Neural progenitor cell (in vitro differentiated cells): ENCODE results near the gene DIDO1. TPM values are rescaled to one million over a fixed set of nuclear protein-coding genes. Genes with fewer than 3 reads are reported as not detected.

ENCODE experiments used
- DNase-seq: peaks from one replicate; pipeline ENCODE4 v3.0.0-alpha.2; 2016; ENCODE audit warnings: low spot score
- H2AFZ ChIP-seq: fragments of 200-600 bp; sonication (generic); replicated peaks from 2 replicates; pipeline ENCODE4 v1.6.1; 2016; ENCODE audit warnings: antibody characterized with exemption
- H3F3A ChIP-seq: fragments of 200-600 bp; sonication (generic); 2 replicates; pipeline ENCODE4 v1.6.1; 2016; ENCODE audit warnings: antibody characterized with exemption, low read depth
- H3K27ac ChIP-seq: fragments of 200-600 bp; sonication (generic); 2 replicates; pipeline ENCODE4 v1.5.1; 2016; ENCODE audit warnings: mild to moderate bottlenecking
- H3K27me3 ChIP-seq: fragments of 200-600 bp; sonication (generic); 2 replicates; pipeline ENCODE4 v1.6.1; 2016; ENCODE audit warnings: mild to moderate bottlenecking, moderate library complexity
- H3K36me3 ChIP-seq: fragments of 200-600 bp; sonication (generic); 2 replicates; pipeline ENCODE4 v1.5.1; 2016
- H3K4me1 ChIP-seq: fragments of 200-600 bp; sonication (generic); 2 replicates; pipeline ENCODE4 v1.6.1; 2016; ENCODE audit warnings: mixed run types
- H3K4me2 ChIP-seq: fragments of 200-600 bp; sonication (generic); 2 replicates; pipeline ENCODE4 v1.6.1; 2016
- H3K4me3 ChIP-seq: fragments of 200-600 bp; sonication (generic); 2 replicates; pipeline ENCODE4 v1.5.1; 2016
- H3K79me2 ChIP-seq: fragments of 200-600 bp; sonication (generic); 2 replicates; pipeline ENCODE4 v1.6.1; 2016; ENCODE audit warnings: low read depth
- H3K9ac ChIP-seq: fragments of 200-600 bp; sonication (generic); 2 replicates; pipeline ENCODE4 v1.6.1; 2016
- H3K9me3 ChIP-seq: fragments of 200-600 bp; sonication (generic); 2 replicates; pipeline ENCODE4 v1.5.1; 2016; ENCODE audit warnings: low read depth
- H4K20me1 ChIP-seq: fragments of 200-600 bp; sonication (generic); 2 replicates; pipeline ENCODE4 v1.6.1; 2016; ENCODE audit warnings: low read depth
- H3K27ac Mint-ChIP-seq: 3 replicates; pipeline ENCODE4 v1.8.0; 2021; ENCODE audit warnings: mixed read lengths
- H3K27me3 Mint-ChIP-seq: 2 replicates; pipeline ENCODE4 v1.8.0; 2022; ENCODE audit warnings: low read depth, mild to moderate bottlenecking, inconsistent platforms, moderate library complexity, mixed read lengths; ENCODE audit not compliant: insufficient read depth
- H3K36me3 Mint-ChIP-seq: 3 replicates; pipeline ENCODE4 v1.8.0; 2021; ENCODE audit warnings: mixed read lengths
- H3K4me1 Mint-ChIP-seq: 3 replicates; pipeline ENCODE4 v1.8.0; 2021; ENCODE audit warnings: mixed read lengths
- H3K4me3 Mint-ChIP-seq: 3 replicates; pipeline ENCODE4 v1.8.0; 2021; ENCODE audit warnings: mild to moderate bottlenecking, moderate library complexity, mixed read lengths
- H3K9me3 Mint-ChIP-seq: 3 replicates; pipeline ENCODE4 v1.8.0; 2020; ENCODE audit warnings: mixed read lengths
- EZH2 ChIP-seq: fragments of 200-600 bp; sonication (generic); IDR thresholded peaks from 2 replicates; pipeline ENCODE4 v1.6.1; 2017; ENCODE audit warnings: antibody characterized with exemption, mild to moderate bottlenecking, moderate library complexity
- EZH2phosphoT487 ChIP-seq: fragments of 200-600 bp; sonication (generic); IDR thresholded peaks from 2 replicates; pipeline ENCODE4 v1.6.1; 2017; ENCODE audit warnings: antibody characterized with exemption
- total RNA-seq: library from RNA; depleted of rRNA; stranded (reverse); fragments of >200 nt; gene quantifications from 2 replicates; pipeline ENCODE4 v1.2.3, GENCODE V29; 2015; ENCODE audit warnings: low replicate concordance
- TF ChIP-seq, protein P1 (sequence below): fragments of 200-600 bp; sonication (generic); IDR thresholded peaks from 2 replicates; pipeline ENCODE4 v1.5.1; 2017; ENCODE audit warnings: antibody characterized with exemption, mild to moderate bottlenecking

Gene DIDO1
- total RNA-seq, 1 donor from 2014 or later = 64.5 TPM

GRCh38 chr20:62945771-62946339 is 19.6 kb upstream of the DIDO1 start:
- DNase-seq = no peak
- TF ChIP-seq EZH2 = no peak
- no peak for TF ChIP-seq EZH2phosphoT487
- TF ChIP-seq, protein P1, sequence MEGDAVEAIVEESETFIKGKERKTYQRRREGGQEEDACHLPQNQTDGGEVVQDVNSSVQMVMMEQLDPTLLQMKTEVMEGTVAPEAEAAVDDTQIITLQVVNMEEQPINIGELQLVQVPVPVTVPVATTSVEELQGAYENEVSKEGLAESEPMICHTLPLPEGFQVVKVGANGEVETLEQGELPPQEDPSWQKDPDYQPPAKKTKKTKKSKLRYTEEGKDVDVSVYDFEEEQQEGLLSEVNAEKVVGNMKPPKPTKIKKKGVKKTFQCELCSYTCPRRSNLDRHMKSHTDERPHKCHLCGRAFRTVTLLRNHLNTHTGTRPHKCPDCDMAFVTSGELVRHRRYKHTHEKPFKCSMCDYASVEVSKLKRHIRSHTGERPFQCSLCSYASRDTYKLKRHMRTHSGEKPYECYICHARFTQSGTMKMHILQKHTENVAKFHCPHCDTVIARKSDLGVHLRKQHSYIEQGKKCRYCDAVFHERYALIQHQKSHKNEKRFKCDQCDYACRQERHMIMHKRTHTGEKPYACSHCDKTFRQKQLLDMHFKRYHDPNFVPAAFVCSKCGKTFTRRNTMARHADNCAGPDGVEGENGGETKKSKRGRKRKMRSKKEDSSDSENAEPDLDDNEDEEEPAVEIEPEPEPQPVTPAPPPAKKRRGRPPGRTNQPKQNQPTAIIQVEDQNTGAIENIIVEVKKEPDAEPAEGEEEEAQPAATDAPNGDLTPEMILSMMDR = no peak
- Histone ChIP-seq H3K27me3 (no peaks in the 10 kb centered on the region), H3K9me3 (no peaks in the 10 kb centered on the region), H3K79me2 (peaks cover 39% of the 10 kb centered on the region), H3K4me1 (no peaks in the 10 kb centered on the region), H3K4me2 (no peak overlapping the region), H4K20me1 (peaks cover 61% of the 10 kb centered on the region), H3K36me3 (no peaks in the 10 kb centered on the region), H3K4me3 (no peak overlapping the region), H3K9ac (no peak overlapping the region), H3K27ac (no peak overlapping the region), H3F3A (peaks cover 3% of the 10 kb centered on the region), H2AFZ (no peak overlapping the region)
- no peaks in the 10 kb centered on the region for H3K4me1 Mint-ChIP-seq
- no peak overlapping the region for H3K4me3 Mint-ChIP-seq
- no peak overlapping the region for H3K27ac Mint-ChIP-seq
- no peaks in the 10 kb centered on the region for H3K9me3 Mint-ChIP-seq
- H3K27me3 Mint-ChIP-seq = peaks cover 2% of the 10 kb centered on the region
- peaks cover 48% of the 10 kb centered on the region for H3K36me3 Mint-ChIP-seq

GRCh38 chr20:62944746-62945145 is 18.4 kb upstream of the DIDO1 start:
- Histone ChIP-seq H3F3A (peaks cover 2% of the 10 kb centered on the region), H3K4me2 (no peak overlapping the region), H3K27me3 (no peaks in the 10 kb centered on the region), H4K20me1 (peaks cover 71% of the 10 kb centered on the region), H2AFZ (no peak overlapping the region), H3K36me3 (no peaks in the 10 kb centered on the region), H3K4me1 (peaks cover 1% of the 10 kb centered on the region), H3K9me3 (no peaks in the 10 kb centered on the region), H3K9ac (no peak overlapping the region), H3K79me2 (peaks cover 50% of the 10 kb centered on the region), H3K4me3 (no peak overlapping the region), H3K27ac (no peak overlapping the region)
- TF ChIP-seq EZH2phosphoT487 (no peak), EZH2 (no peak)
- TF ChIP-seq, protein P1 = no peak
- DNase-seq = no peak
- Mint-ChIP-seq H3K27ac (no peak overlapping the region), H3K4me3 (no peak overlapping the region), H3K4me1 (peaks cover 2% of the 10 kb centered on the region), H3K9me3 (no peaks in the 10 kb centered on the region), H3K36me3 (peaks cover 39% of the 10 kb centered on the region), H3K27me3 (no peaks in the 10 kb centered on the region)

DNA sequence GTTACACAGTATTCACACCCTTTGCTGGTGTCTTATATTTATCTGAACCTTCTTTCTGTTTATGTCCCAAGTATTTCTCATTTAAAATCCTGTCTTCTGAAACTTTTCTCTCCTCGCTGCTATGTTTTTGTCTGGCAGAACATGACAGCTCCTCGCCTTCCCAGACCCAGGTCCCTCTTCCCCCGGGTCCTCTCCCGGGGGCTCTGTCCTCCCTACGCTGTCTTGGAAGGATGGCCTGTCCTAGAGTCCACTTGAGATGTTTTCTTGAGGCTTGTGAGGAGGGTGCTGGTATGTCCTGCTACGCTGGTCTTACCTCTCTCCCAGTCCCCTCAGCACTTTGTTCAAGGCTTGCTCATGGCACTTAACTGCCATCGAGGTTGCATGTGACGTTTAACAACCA is 17.9 kb upstream of the DIDO1 start:
- no peaks in the 10 kb centered on the region for H3K9me3 ChIP-seq
- H3K9ac ChIP-seq = no peak overlapping the region
- H2AFZ ChIP-seq = no peak overlapping the region
- no peak overlapping the region for H3K4me3 ChIP-seq
- Mint-ChIP-seq H3K9me3 (no peaks in the 10 kb centered on the region), H3K4me3 (no peak overlapping the region), H3K36me3 (peaks cover 40% of the 10 kb centered on the region), H3K27me3 (no peaks in the 10 kb centered on the region), H3K27ac (no peak overlapping the region), H3K4me1 (peaks cover 8% of the 10 kb centered on the region)
- H3K27me3 ChIP-seq = no peaks in the 10 kb centered on the region
- no peak overlapping the region for H3K27ac ChIP-seq
- H3F3A ChIP-seq = no peaks in the 10 kb centered on the region
- H3K4me2 ChIP-seq = no peak overlapping the region
- DNase-seq = no peak
- peaks cover 71% of the 10 kb centered on the region for H4K20me1 ChIP-seq
- TF ChIP-seq EZH2 (no peak), EZH2phosphoT487 (no peak)
- TF ChIP-seq, protein P1 = no peak
- peaks cover 55% of the 10 kb centered on the region for H3K79me2 ChIP-seq
- H3K36me3 ChIP-seq = no peaks in the 10 kb centered on the region
- H3K4me1 ChIP-seq = peaks cover 7% of the 10 kb centered on the region
